Activated CD4-positive, alpha-beta T cell treated with anti-CD3 and anti-CD28 coated beads, Interleukin-2, amount 10 ng/mL, durations not matched to agents 24 days and 14 days (primary cell): ENCODE results near the gene NVL. TPM values are rescaled to one million over a fixed set of nuclear protein-coding genes. Genes with fewer than 3 reads are reported as not detected.
"Not testable (repeated sequence)": the region's sequence is repeated elsewhere in the genome, so short reads cannot be mapped to it uniquely, and the experiment has no call there.

Experiments used
- DNase-seq: peaks from one replicate; pipeline ENCODE4 v3.0.0; 2022
- H3K27ac Mint-ChIP-seq: one replicate; pipeline ENCODE4 v1.8.0; 2022; ENCODE audit warnings: mild to moderate bottlenecking, mixed read lengths
- H3K27me3 Mint-ChIP-seq: one replicate; pipeline ENCODE4 v1.8.0; 2022; ENCODE audit warnings: mixed read lengths
- H3K36me3 Mint-ChIP-seq: one replicate; pipeline ENCODE4 v1.8.0; 2022; ENCODE audit warnings: low read depth, mild to moderate bottlenecking, mixed read lengths
- H3K4me1 Mint-ChIP-seq: one replicate; pipeline ENCODE4 v1.8.0; 2021; ENCODE audit warnings: mixed read lengths
- H3K4me3 Mint-ChIP-seq: one replicate; pipeline ENCODE4 v1.8.0; 2022; ENCODE audit warnings: mild to moderate bottlenecking, moderate library complexity, mixed read lengths
- H3K9me3 Mint-ChIP-seq: one replicate; pipeline ENCODE4 v1.8.0; 2021; ENCODE audit warnings: mixed read lengths
- intact Hi-C: fragments of 100-400 bp; cut with micrococcal nuclease; formaldehyde crosslinking; loops from one replicate; pipeline ENCODE4 v1.15.1; 2023
- total RNA-seq: library from RNA; stranded (reverse); gene quantifications from 2 replicates; pipeline ENCODE4 v1.2.3, GENCODE V29; 2022

The NVL gene
- total RNA-seq, 1 donor from 2014 or later = 52.4 TPM

GRCh38 chr1:224352436-224353085 is 22.6 kb upstream of the NVL start:
- H3K9me3 Mint-ChIP-seq, H3K4me3 Mint-ChIP-seq, DNase-seq, H3K27ac Mint-ChIP-seq, intact Hi-C loops, H3K36me3 Mint-ChIP-seq, H3K27me3 Mint-ChIP-seq: not testable (repeated sequence)
- peaks cover 19% of the 10 kb centered on the region for H3K4me1 Mint-ChIP-seq

- intact Hi-C loops, DNase-seq, H3K36me3 Mint-ChIP-seq, H3K27me3 Mint-ChIP-seq, H3K27ac Mint-ChIP-seq, H3K9me3 Mint-ChIP-seq, H3K4me3 Mint-ChIP-seq: not testable (repeated sequence)
- H3K4me1 Mint-ChIP-seq = peaks cover 20% of the 10 kb centered on the region
Observed at GRCh38 chr1:224349716-224350115, 19.7 kb upstream of the NVL start.

DNA sequence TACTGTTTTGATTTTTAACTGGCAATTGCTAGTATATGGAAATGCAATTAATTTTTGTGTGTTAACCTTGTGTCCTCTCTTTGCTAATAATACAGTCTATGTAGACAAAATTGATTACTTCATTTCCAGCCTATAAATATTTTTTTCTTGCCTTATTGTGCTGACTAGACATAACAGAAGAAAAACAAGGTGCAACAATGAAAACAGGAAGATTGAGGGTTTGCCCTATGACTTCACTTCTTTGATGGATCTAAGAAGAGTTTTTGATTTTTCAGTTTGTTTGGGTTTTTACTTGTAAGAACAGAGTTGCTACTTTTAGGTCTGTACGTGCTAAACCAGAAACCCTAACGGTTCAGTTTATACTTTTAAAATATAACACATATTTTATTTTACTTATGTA is 18.2 kb upstream of the NVL start:
- Mint-ChIP-seq H3K27me3 (no peaks in the 10 kb centered on the region), H3K4me1 (peaks cover 12% of the 10 kb centered on the region)
- intact Hi-C loops = no loop called here

DNA sequence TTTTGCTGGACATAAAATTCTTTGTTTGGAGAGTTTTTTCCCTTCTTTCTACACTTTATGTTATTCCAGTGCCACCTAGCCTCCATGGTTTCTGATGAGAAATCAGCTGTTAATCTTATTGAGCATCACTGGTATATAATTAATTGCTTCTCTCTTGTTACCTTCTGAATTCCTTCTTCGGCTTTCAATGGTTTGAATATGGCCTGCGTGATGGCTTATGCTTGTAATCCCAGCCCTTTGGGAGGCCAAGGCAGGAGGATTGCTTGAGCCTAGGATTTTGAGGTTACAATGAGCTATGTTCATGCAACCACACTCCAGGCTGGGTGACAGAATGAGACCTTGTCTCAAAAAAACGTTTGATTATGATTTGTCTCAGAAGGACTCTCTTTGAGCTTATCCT is 13.7 kb upstream of the NVL start:
- Mint-ChIP-seq H3K27me3 (no peaks in the 10 kb centered on the region), H3K36me3 (peaks cover 11% of the 10 kb centered on the region), H3K4me1 (peaks cover 13% of the 10 kb centered on the region), H3K4me3 (no peak overlapping the region), H3K27ac (no peak overlapping the region), H3K9me3 (peaks cover 15% of the 10 kb centered on the region)
- DNase-seq = no peak
- intact Hi-C loops = no loop called here

More for the DNA sequence above, 18.2 kb upstream of the NVL start:
- peaks cover 5% of the 10 kb centered on the region for H3K9me3 Mint-ChIP-seq
- DNase-seq = no peak
- peaks cover 9% of the 10 kb centered on the region for H3K36me3 Mint-ChIP-seq
- H3K27ac Mint-ChIP-seq = peak overlapping the region; percentile 45
- H3K4me3 Mint-ChIP-seq = no peak overlapping the region

GRCh38 chr1:224340453-224341384 is 10.7 kb upstream of the NVL start:
- DNase-seq = peak; percentile 81
- H3K9me3 Mint-ChIP-seq = peaks cover 10% of the 10 kb centered on the region
- not testable (repeated sequence) for H3K27me3 Mint-ChIP-seq

GRCh38 chr1:224339442-224340033 is 9.6 kb upstream of the NVL start:
- Mint-ChIP-seq H3K4me3 (no peak overlapping the region), H3K36me3 (peaks cover 5% of the 10 kb centered on the region), H3K27ac (no peak overlapping the region), H3K9me3 (peaks cover 10% of the 10 kb centered on the region), H3K27me3 (peaks cover 4% of the 10 kb centered on the region), H3K4me1 (peaks cover 8% of the 10 kb centered on the region)
- intact Hi-C loops = no loop called here
- DNase-seq = no peak

More at GRCh38 chr1:224340453-224341384, 10.7 kb upstream of the NVL start:
- H3K36me3 Mint-ChIP-seq, H3K4me1 Mint-ChIP-seq, intact Hi-C loops, H3K27ac Mint-ChIP-seq: not testable (repeated sequence)
- H3K4me3 Mint-ChIP-seq = peak overlapping the region; percentile 75

- intact Hi-C loops = no loop called here
- no peak for DNase-seq
- H3K4me3 Mint-ChIP-seq = no peak overlapping the region
- no peak overlapping the region for H3K27ac Mint-ChIP-seq
- peaks cover 2% of the 10 kb centered on the region for H3K36me3 Mint-ChIP-seq
- peaks cover 4% of the 10 kb centered on the region for H3K27me3 Mint-ChIP-seq
- peaks cover 20% of the 10 kb centered on the region for H3K4me1 Mint-ChIP-seq
- peaks cover 10% of the 10 kb centered on the region for H3K9me3 Mint-ChIP-seq
Observed at GRCh38 chr1:224338150-224338838, 8.3 kb upstream of the NVL start.

DNA sequence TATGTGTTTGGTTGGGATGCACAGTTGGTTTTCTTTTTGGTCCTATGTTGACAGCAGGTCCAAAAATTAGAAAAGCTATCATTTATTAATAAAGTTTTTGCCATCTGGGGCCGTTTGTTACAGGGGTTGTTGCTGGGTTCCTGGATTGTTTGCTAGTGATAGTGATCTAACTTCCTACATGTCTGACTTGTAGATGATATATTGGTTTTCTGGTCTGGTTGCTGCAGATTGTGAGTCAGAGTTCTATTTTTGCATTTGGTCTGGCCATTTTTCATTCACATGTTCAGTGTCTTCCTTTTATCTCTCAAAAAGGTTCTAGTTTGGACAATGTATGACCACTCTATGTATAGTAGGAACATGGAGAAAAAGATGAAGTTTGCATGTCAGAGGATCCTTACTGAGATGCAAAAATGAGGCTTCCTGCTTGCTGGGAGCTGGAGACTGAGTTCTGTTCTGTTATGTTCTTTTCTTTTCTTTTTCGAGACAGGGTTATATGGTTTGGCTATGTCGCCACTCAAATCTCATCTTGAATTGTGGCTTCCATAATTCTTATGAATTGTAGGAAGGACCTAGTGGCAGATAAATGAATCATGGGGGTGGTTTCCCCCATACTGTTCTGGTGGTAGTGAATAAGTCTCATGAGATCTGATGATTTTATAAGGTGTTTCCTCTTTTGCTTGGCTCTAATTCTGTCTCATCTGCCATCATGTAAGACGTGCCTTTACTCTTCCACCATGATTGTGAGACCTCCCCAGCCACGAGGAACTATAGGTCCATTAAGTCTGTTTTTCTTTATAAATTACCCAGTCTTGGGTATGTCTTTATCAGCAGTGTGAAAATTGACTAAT is 4.2 kb upstream of the NVL start:
- Mint-ChIP-seq H3K9me3 (no peaks in the 10 kb centered on the region), H3K27me3 (peaks cover 4% of the 10 kb centered on the region), H3K36me3 (no peaks in the 10 kb centered on the region), H3K27ac (peak overlapping the region; percentile 93), H3K4me1 (peaks cover 33% of the 10 kb centered on the region), H3K4me3 (peak overlapping the region; percentile 68)
- intact Hi-C loops = loop anchor here (1.0 to 5.0 kb wide), 4 partner anchors 22 to 632 kb away; partner anchors contain the start of gene CNIH4
- DNase-seq = no peak

DNA sequence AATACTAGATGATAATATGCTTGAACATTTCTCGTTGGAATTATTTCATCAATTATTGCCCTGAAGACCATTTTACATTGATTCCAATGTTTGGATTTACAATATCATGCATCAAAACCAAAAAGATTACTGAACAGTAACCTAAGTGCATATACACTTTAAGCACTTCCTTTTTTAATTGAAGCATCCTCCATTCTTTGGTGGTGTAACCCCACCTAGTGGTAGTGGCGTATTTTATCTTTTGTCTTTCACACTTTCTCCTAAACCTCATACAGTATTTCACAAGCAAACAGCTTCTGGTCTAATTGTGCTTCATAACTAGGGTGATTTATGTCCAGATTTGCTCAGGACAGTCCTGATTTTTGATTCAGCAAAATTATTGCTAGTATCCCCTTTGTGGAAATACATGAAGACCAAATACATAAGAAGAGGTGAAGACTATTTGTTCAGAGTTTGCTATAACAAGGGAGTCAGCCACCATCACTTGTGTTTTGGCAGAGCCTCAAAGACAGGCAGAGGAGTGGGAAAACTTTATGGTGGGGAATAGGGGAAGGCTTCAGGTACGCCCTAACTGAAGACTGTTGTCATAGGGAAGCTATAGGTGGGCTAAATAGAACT is 3.4 kb upstream of the NVL start:
- Mint-ChIP-seq H3K4me1 (peaks cover 37% of the 10 kb centered on the region), H3K4me3 (peak overlapping the region; percentile 68)
- peak; percentile 84 for DNase-seq

DNA sequence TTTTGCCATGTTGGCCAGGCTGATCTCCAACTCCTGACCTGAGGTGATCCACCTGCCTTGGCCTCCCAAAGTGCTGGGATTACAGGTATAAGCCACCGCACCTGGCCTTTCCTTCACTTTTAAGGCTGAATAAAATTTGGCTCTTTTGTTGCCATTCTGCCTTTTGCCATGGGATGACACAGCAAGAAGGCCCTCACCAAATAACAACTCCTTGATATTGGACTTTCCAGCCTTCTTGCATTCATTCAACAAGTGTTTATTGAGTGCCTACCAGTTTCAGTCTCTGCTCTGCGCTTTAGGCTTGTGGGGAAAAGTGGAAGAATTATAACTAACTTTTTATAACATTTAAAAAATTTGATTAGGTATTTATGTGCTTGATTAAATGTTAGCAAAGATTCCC is 1.9 kb upstream of the NVL start:
- Mint-ChIP-seq H3K4me3 (no peak overlapping the region), H3K36me3 (peaks cover 4% of the 10 kb centered on the region), H3K27me3 (no peaks in the 10 kb centered on the region), H3K9me3 (no peaks in the 10 kb centered on the region), H3K27ac (no peak overlapping the region), H3K4me1 (peaks cover 44% of the 10 kb centered on the region)
- intact Hi-C loops = loop anchor here (2.0 to 5.0 kb wide), 4 partner anchors 101 to 630 kb away; no protein-coding TSS in a partner anchor
- no peak for DNase-seq

More for the DNA sequence above, 3.4 kb upstream of the NVL start:
- Mint-ChIP-seq H3K27ac (peak overlapping the region; percentile 93), H3K36me3 (peaks cover under 1% of the 10 kb centered on the region), H3K9me3 (no peaks in the 10 kb centered on the region), H3K27me3 (peaks cover 4% of the 10 kb centered on the region)
- intact Hi-C loops = loop anchor here (1.0 to 5.0 kb wide), 3 partner anchors 47 to 631 kb away; no protein-coding TSS in a partner anchor

GRCh38 chr1:224331326-224331725 is 1.4 kb upstream of the NVL start:
- H3K36me3 Mint-ChIP-seq = peaks cover 4% of the 10 kb centered on the region
- no peaks in the 10 kb centered on the region for H3K9me3 Mint-ChIP-seq
- peaks cover 42% of the 10 kb centered on the region for H3K4me1 Mint-ChIP-seq
- no peaks in the 10 kb centered on the region for H3K27me3 Mint-ChIP-seq
- DNase-seq = no peak
- intact Hi-C loops = loop anchor here (2.0 to 5.0 kb wide), 4 partner anchors 101 to 629 kb away; no protein-coding TSS in a partner anchor
- H3K4me3 Mint-ChIP-seq = peak overlapping the region; percentile 1
- no peak overlapping the region for H3K27ac Mint-ChIP-seq

DNA sequence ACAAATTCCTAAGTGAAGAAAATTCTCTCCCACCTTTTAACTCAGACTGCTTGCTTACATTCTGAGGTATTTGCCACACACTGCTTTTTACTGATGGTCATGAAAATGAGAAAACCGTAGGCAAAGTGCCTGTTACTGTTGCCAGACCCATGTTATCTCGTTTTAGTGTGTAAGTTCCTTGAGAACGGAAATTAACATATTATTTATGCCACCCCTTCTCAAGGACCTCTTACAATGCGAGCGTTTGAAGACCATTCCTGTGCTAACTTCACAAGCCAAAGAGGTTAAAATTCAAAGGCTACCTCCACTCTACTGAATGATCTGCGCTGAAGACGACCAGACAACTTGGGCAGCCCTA is 509 bp downstream of the NVL start:
- intact Hi-C loops = loop anchor here (1.0 kb wide), 1 partner anchor 9 kb away; no protein-coding TSS in a partner anchor
- Mint-ChIP-seq H3K4me3 (peak overlapping the region; percentile 100), H3K27ac (peak overlapping the region; percentile 99), H3K27me3 (no peaks in the 10 kb centered on the region), H3K9me3 (no peaks in the 10 kb centered on the region), H3K4me1 (peaks cover 45% of the 10 kb centered on the region), H3K36me3 (peaks cover 4% of the 10 kb centered on the region)
- DNase-seq = no peak
